Mesenchymal stem cell (in vitro differentiated cells and primary cell): ENCODE results near the gene CD44.
A peak's percentile ranks its signal among the peaks of the same experiment; 100 is the strongest.

Experiments used
- DNase-seq: peaks from one replicate; pipeline ENCODE4 v3.0.0-alpha.2; 2013
- H2AFZ ChIP-seq: one replicate; pipeline ENCODE4 v1.6.1; 2013; ENCODE audit warnings: low read depth, mild to moderate bottlenecking, control low read depth, inconsistent platforms, low read length, moderate library complexity
- H2AK5ac ChIP-seq: 2 replicates; pipeline ENCODE4 v1.6.1; 2013; ENCODE audit warnings: low read length, moderate library complexity, mild to moderate bottlenecking, inconsistent platforms; ENCODE audit not compliant: severe bottlenecking
- H2BK120ac ChIP-seq: one replicate; pipeline ENCODE4 v1.6.1; 2013; ENCODE audit warnings: low read depth, mild to moderate bottlenecking, inconsistent platforms, low read length, moderate library complexity
- H2BK12ac ChIP-seq, 2 experiments: one replicate each; pipeline ENCODE4 v1.6.1; 2013; ENCODE audit warnings: inconsistent platforms in 2 of 2, low read length in 2 of 2, mild to moderate bottlenecking in 2 of 2, moderate library complexity in 2 of 2, control low read depth in 1 of 2
- H2BK15ac ChIP-seq: one replicate; pipeline ENCODE4 v1.6.1; 2013; ENCODE audit warnings: mild to moderate bottlenecking, low read depth, inconsistent platforms; ENCODE audit not compliant: poor library complexity, severe bottlenecking
- H2BK5ac ChIP-seq: 2 replicates; pipeline ENCODE4 v1.6.1; 2013; ENCODE audit warnings: low read depth, mild to moderate bottlenecking, low read length, control low read depth, inconsistent platforms; ENCODE audit not compliant: poor library complexity, severe bottlenecking
- H3K14ac ChIP-seq, 2 experiments: one replicate each; pipeline ENCODE4 v1.6.1; 2013; ENCODE audit warnings: inconsistent platforms in 2 of 2, low read length in 2 of 2, control low read depth in 1 of 2, mild to moderate bottlenecking in 1 of 2, moderate library complexity in 1 of 2
- H3K18ac ChIP-seq, 2 experiments: one replicate each; pipeline ENCODE4 v1.6.1; 2013; ENCODE audit warnings: inconsistent platforms in 2 of 2, low read length in 2 of 2, control low read depth in 1 of 2, low read depth in 1 of 2, mild to moderate bottlenecking in 1 of 2
- H3K23ac ChIP-seq, 2 experiments: one replicate each; pipeline ENCODE4 v1.6.1; 2013; ENCODE audit warnings: inconsistent platforms in 2 of 2, low read length in 2 of 2, mild to moderate bottlenecking in 2 of 2, moderate library complexity in 2 of 2, control low read depth in 1 of 2
- H3K27ac ChIP-seq: 2 replicates; pipeline ENCODE4 v1.5.1; 2013; ENCODE audit warnings: mild to moderate bottlenecking, moderate library complexity, low read length, control low read depth, inconsistent platforms; ENCODE audit not compliant: poor library complexity, severe bottlenecking
- H3K27me3 ChIP-seq, 2 experiments: 2 replicates each; pipeline versions ENCODE4 v1.6.1 to v1.7.0; 2013; ENCODE audit warnings: low read length in 2 of 2, mild to moderate bottlenecking in 2 of 2, moderate library complexity in 2 of 2, control low read depth in 1 of 2, inconsistent platforms in 1 of 2; ENCODE audit not compliant: control insufficient read depth in 1 of 2, insufficient read depth in 1 of 2
- H3K36me3 ChIP-seq, 2 experiments: 2 replicates each; pipeline versions ENCODE4 v1.6.1 to v1.7.0; 2013; ENCODE audit warnings: low read length in 2 of 2, control low read depth in 1 of 2, inconsistent platforms in 1 of 2, low read depth in 1 of 2, mild to moderate bottlenecking in 1 of 2; ENCODE audit not compliant: insufficient read depth in 2 of 2, control insufficient read depth in 1 of 2
- H3K4ac ChIP-seq, 2 experiments: one replicate each; pipeline ENCODE4 v1.6.1; 2013; ENCODE audit warnings: inconsistent platforms in 2 of 2, low read length in 2 of 2, mild to moderate bottlenecking in 2 of 2, moderate library complexity in 2 of 2, control low read depth in 1 of 2, low read depth in 1 of 2
- H3K4me1 ChIP-seq: 2 replicates; pipeline ENCODE4 v1.6.1; 2013; ENCODE audit warnings: low read depth, low read length, control low read depth; ENCODE audit not compliant: control insufficient read depth, insufficient read depth
- H3K4me2 ChIP-seq: 2 replicates; pipeline ENCODE4 v1.6.1; 2013; ENCODE audit warnings: low read length, mild to moderate bottlenecking, inconsistent platforms; ENCODE audit not compliant: poor library complexity, severe bottlenecking
- H3K4me3 ChIP-seq, 2 experiments: 2 replicates each; pipeline versions ENCODE4 v1.5.1 to v1.7.0; 2013; ENCODE audit warnings: low read length in 2 of 2, mild to moderate bottlenecking in 2 of 2, control low read depth in 1 of 2, low read depth in 1 of 2; ENCODE audit not compliant: insufficient read depth in 1 of 2
- H3K79me1 ChIP-seq: replicated peaks from 2 replicates; pipeline ENCODE4 v1.6.1; 2013; ENCODE audit warnings: mild to moderate bottlenecking, control low read depth, low read length, inconsistent platforms; ENCODE audit not compliant: poor library complexity, severe bottlenecking
- H3K9ac ChIP-seq: 2 replicates; pipeline ENCODE4 v1.7.0; 2013; ENCODE audit warnings: mild to moderate bottlenecking, low read length, moderate library complexity
- H3K9me3 ChIP-seq: 2 replicates; pipeline ENCODE4 v1.7.0; 2013; ENCODE audit warnings: mild to moderate bottlenecking, low read length; ENCODE audit not compliant: control insufficient read depth
- H4K8ac ChIP-seq: one replicate; pipeline ENCODE4 v1.6.1; 2013; ENCODE audit warnings: inconsistent platforms, mild to moderate bottlenecking, low read length, moderate library complexity
- H4K91ac ChIP-seq: one replicate; pipeline ENCODE4 v1.6.1; 2013; ENCODE audit warnings: mild to moderate bottlenecking, low read length, inconsistent platforms
- WGBS: methylation state at CpG from one replicate; pipeline ENCODE4 v1.1.7; 2013; ENCODE audit warnings: mixed read lengths; 5-methylcytosine and 5-hydroxymethylcytosine counted together

Gene CD44

GRCh38 chr11:35135222-35135621 is 3.7 kb upstream of the CD44 start:
- peak; percentile 21 for DNase-seq
- H3K4me2 ChIP-seq, result no peak overlapping the region
- 77% methylated on average over 3 of the region's 3 CpGs for WGBS
- H3K27me3 ChIP-seq, result no peaks in the 10 kb centered on the region
- H2AK5ac ChIP-seq, result no peak overlapping the region
- peaks cover 0 to 5% of the 10 kb centered on the region in 2 experiments for H3K36me3 ChIP-seq
- peaks cover 6% of the 10 kb centered on the region for H3K4me1 ChIP-seq
- peaks cover 5% of the 10 kb centered on the region for H3K79me1 ChIP-seq
- peak overlapping the region in 1 of 2 experiments; percentile 31 for H3K4me3 ChIP-seq
- no peaks in the 10 kb centered on the region for H3K9me3 ChIP-seq
- no peak overlapping the region for H4K91ac ChIP-seq
- no peak overlapping the region for H2AFZ ChIP-seq
- H3K18ac ChIP-seq, result no peak overlapping the region
- H2BK15ac ChIP-seq, result no peak overlapping the region
- H3K27ac ChIP-seq, result no peak overlapping the region
- peak overlapping the region; percentile 40 for H3K9ac ChIP-seq
- no peak overlapping the region for H3K23ac ChIP-seq
- no peak overlapping the region for H3K14ac ChIP-seq
- no peak overlapping the region for H2BK5ac ChIP-seq
- H4K8ac ChIP-seq, result no peak overlapping the region
- peak overlapping the region; percentile 21 for H2BK120ac ChIP-seq
- H2BK12ac ChIP-seq, result peak overlapping the region in 1 of 2 experiments; percentile 57
- no peak overlapping the region for H3K4ac ChIP-seq

- no peak overlapping the region for H4K91ac ChIP-seq
- 92% methylated on average over 4 of the region's 5 CpGs for WGBS
- H3K4me1 ChIP-seq, result peaks cover 7% of the 10 kb centered on the region
- H3K4me3 ChIP-seq, result no peak overlapping the region
- H3K9me3 ChIP-seq, result no peaks in the 10 kb centered on the region
- no peak overlapping the region for H3K4me2 ChIP-seq
- H2AFZ ChIP-seq, result no peak overlapping the region
- H2BK120ac ChIP-seq, result no peak overlapping the region
- peak; percentile 7 for DNase-seq
- H4K8ac ChIP-seq, result no peak overlapping the region
- H3K23ac ChIP-seq, result no peak overlapping the region
- no peak overlapping the region for H3K9ac ChIP-seq
- H3K18ac ChIP-seq, result no peak overlapping the region
- H3K4ac ChIP-seq, result no peak overlapping the region
- no peak overlapping the region for H2BK5ac ChIP-seq
- no peaks in the 10 kb centered on the region for H3K27me3 ChIP-seq
- H2BK15ac ChIP-seq, result no peak overlapping the region
- H2BK12ac ChIP-seq, result no peak overlapping the region
- H3K27ac ChIP-seq, result no peak overlapping the region
- H3K36me3 ChIP-seq, result peaks cover 0 to 16% of the 10 kb centered on the region in 2 experiments
- H2AK5ac ChIP-seq, result no peak overlapping the region
- H3K79me1 ChIP-seq, result peaks cover 5% of the 10 kb centered on the region
- no peak overlapping the region for H3K14ac ChIP-seq
Measured at GRCh38 chr11:35136311-35136710, 2.7 kb upstream of the CD44 start.

GRCh38 chr11:35138058-35138457 is 913 bp upstream of the CD44 start:
- H3K4me1 ChIP-seq, result peaks cover 16% of the 10 kb centered on the region
- no peak overlapping the region for H2BK15ac ChIP-seq
- no peak overlapping the region for H2BK5ac ChIP-seq
- H3K4ac ChIP-seq, result peak overlapping the region in 1 of 2 experiments; percentile 71
- no peak overlapping the region for H2AFZ ChIP-seq
- peak overlapping the region; percentile 96 for H3K9ac ChIP-seq
- no peak overlapping the region for H2AK5ac ChIP-seq
- H3K36me3 ChIP-seq, result peaks cover 0 to 32% of the 10 kb centered on the region in 2 experiments
- H2BK120ac ChIP-seq, result no peak overlapping the region
- no peak for DNase-seq
- H4K8ac ChIP-seq, result no peak overlapping the region
- WGBS, result 96% methylated on average over 1 of the region's 1 CpG
- H3K27me3 ChIP-seq, result no peaks in the 10 kb centered on the region
- H3K23ac ChIP-seq, result no peak overlapping the region
- no peak overlapping the region for H4K91ac ChIP-seq
- peaks cover 5% of the 10 kb centered on the region for H3K79me1 ChIP-seq
- no peak overlapping the region for H3K4me2 ChIP-seq
- no peak overlapping the region for H3K27ac ChIP-seq
- no peaks in the 10 kb centered on the region for H3K9me3 ChIP-seq
- no peak overlapping the region for H3K14ac ChIP-seq
- H3K4me3 ChIP-seq, result peak overlapping the region in 1 of 2 experiments; percentile 89
- peak overlapping the region; percentile 59 for H2BK12ac ChIP-seq
- H3K18ac ChIP-seq, result peak overlapping the region in 1 of 2 experiments; percentile 100

GRCh38 chr11:35138606-35138942 is 397 bp upstream of the CD44 start:
- Histone ChIP-seq H3K79me1 (peaks cover 5% of the 10 kb centered on the region), H3K4me1 (peaks cover 19% of the 10 kb centered on the region), H2BK120ac (peak overlapping the region; percentile 21), H3K9me3 (no peaks in the 10 kb centered on the region), H3K27ac (no peak overlapping the region), H2BK12ac (peak overlapping the region; percentile 29 to 99), H2BK5ac (no peak overlapping the region), H4K8ac (peak overlapping the region; percentile 54), H4K91ac (peak overlapping the region; percentile 83), H2BK15ac (no peak overlapping the region), H3K14ac (no peak overlapping the region), H3K27me3 (no peaks in the 10 kb centered on the region), H3K18ac (peak overlapping the region; percentile 93 to 100), H3K23ac (no peak overlapping the region), H2AFZ (no peak overlapping the region), H3K4me3 (peak overlapping the region; percentile 89 to 99), H3K4me2 (peak overlapping the region; percentile 72), H2AK5ac (no peak overlapping the region), H3K9ac (peak overlapping the region; percentile 96), H3K4ac (peak overlapping the region in 1 of 2 experiments; percentile 71), H3K36me3 (peaks cover 0 to 37% of the 10 kb centered on the region in 2 experiments)
- DNase-seq, result no peak
- 6% methylated on average over 16 of the region's 16 CpGs for WGBS
